Neural cell (in vitro differentiated cells): ENCODE data around the gene SOCS2. TPM values are rescaled to one million over a fixed set of nuclear protein-coding genes. Genes with fewer than 3 reads are reported as not detected.
A peak's percentile ranks its signal among the peaks of the same experiment; 100 is the strongest.

Experiments
- H2AFZ ChIP-seq: fragments of 200-600, 300-800 bp; sonication (generic), shearing (Covaris generic); 2 replicates; pipeline ENCODE4 v1.6.0; 2014; ENCODE audit warnings: low read depth, mild to moderate bottlenecking, antibody characterized with exemption, low read length, moderate library complexity
- H3F3A ChIP-seq: fragments of 200-600 bp; shearing (Covaris generic); 2 replicates; pipeline ENCODE4 v1.6.1; 2016; ENCODE audit warnings: mild to moderate bottlenecking, moderate library complexity, mixed read lengths, antibody characterized with exemption, low read length; ENCODE audit not compliant: insufficient read depth, poor library complexity, severe bottlenecking
- H3K27ac ChIP-seq: fragments of 200-600, 300-800 bp; sonication (generic), shearing (Covaris generic); 2 replicates; pipeline ENCODE4 v1.5.1; 2014; ENCODE audit warnings: mild to moderate bottlenecking, low read length, moderate library complexity
- H3K27me3 ChIP-seq: fragments of 300-800, 200-600 bp; sonication (generic), shearing (Covaris generic); 2 replicates; pipeline ENCODE4 v1.6.0; 2014; ENCODE audit warnings: mild to moderate bottlenecking, low read depth, low read length, moderate library complexity; ENCODE audit not compliant: insufficient read depth
- H3K36me3 ChIP-seq: fragments of 300-800, 200-600 bp; sonication (generic), shearing (Covaris generic); 2 replicates; pipeline ENCODE4 v1.5.1; 2014; ENCODE audit warnings: mild to moderate bottlenecking, antibody characterized with exemption, low read length, moderate library complexity; ENCODE audit not compliant: insufficient read depth
- H3K4me2 ChIP-seq: fragments of 300-800, 200-600 bp; sonication (generic), shearing (Covaris generic); 2 replicates; pipeline ENCODE4 v1.6.0; 2014; ENCODE audit warnings: mild to moderate bottlenecking, low read length
- H3K4me3 ChIP-seq: fragments of 300-800, 200-600 bp; sonication (generic), shearing (Covaris generic); 2 replicates; pipeline ENCODE4 v1.5.1; 2014; ENCODE audit warnings: mild to moderate bottlenecking, low read length, moderate library complexity
- H3K79me2 ChIP-seq: fragments of 200-600 bp; shearing (Covaris generic); replicated peaks from 2 replicates; pipeline ENCODE4 v1.6.0; 2014; ENCODE audit warnings: mild to moderate bottlenecking, low read length, moderate library complexity; ENCODE audit not compliant: insufficient read depth
- H3K9ac ChIP-seq: fragments of 300-800, 200-600 bp; sonication (generic), shearing (Covaris generic); 2 replicates; pipeline ENCODE4 v1.6.1; 2016; ENCODE audit warnings: mild to moderate bottlenecking, low read length, mixed read lengths
- H3K9me2 ChIP-seq: fragments of 200-600 bp; shearing (Covaris generic); 2 replicates; pipeline ENCODE4 v1.6.1; 2016; ENCODE audit warnings: mild to moderate bottlenecking, low read length, mixed read lengths; ENCODE audit not compliant: insufficient read depth
- H3K9me3 ChIP-seq: fragments of 200-600, 300-800 bp; sonication (generic), shearing (Covaris generic); 2 replicates; pipeline ENCODE4 v1.6.1; 2016; ENCODE audit warnings: mild to moderate bottlenecking, mixed run types, low read length, moderate library complexity, mixed read lengths
- H4K20me1 ChIP-seq: fragments of 200-600 bp; shearing (Covaris generic); 2 replicates; pipeline ENCODE4 v1.6.1; 2016; ENCODE audit warnings: mild to moderate bottlenecking, mixed run types; ENCODE audit not compliant: insufficient read depth
- EP300 ChIP-seq: fragments of 450-650 bp; conservative IDR thresholded peaks from 2 replicates; pipeline ENCODE4 v1.6.1; 2014; ENCODE audit warnings: antibody characterized with exemption, mild to moderate bottlenecking, moderate library complexity; ENCODE audit not compliant: poor library complexity, severe bottlenecking
- EZH2 ChIP-seq: fragments of 200-600, 300-800 bp; shearing (Covaris generic), sonication (generic); IDR thresholded peaks from 2 replicates; pipeline ENCODE4 v1.6.1; 2014; ENCODE audit warnings: antibody characterized with exemption, low read length, borderline replicate concordance, mild to moderate bottlenecking; ENCODE audit not compliant: insufficient read depth, poor library complexity, severe bottlenecking
- MXI1 ChIP-seq: fragments of 450-650 bp; conservative IDR thresholded peaks from 2 replicates; pipeline ENCODE4 v1.6.1; 2014; ENCODE audit warnings: antibody characterized with exemption, mild to moderate bottlenecking; ENCODE audit not compliant: poor library complexity, severe bottlenecking
- POLR2AphosphoS5 ChIP-seq: IDR thresholded peaks from 2 replicates; pipeline ENCODE4 v1.6.1; 2012
- RAD21 ChIP-seq: fragments of 450-650 bp; conservative IDR thresholded peaks from 2 replicates; pipeline ENCODE4 v1.6.1; 2014; ENCODE audit warnings: antibody characterized with exemption, mild to moderate bottlenecking, moderate library complexity
- SMC3 ChIP-seq: fragments of 450-650 bp; conservative IDR thresholded peaks from 2 replicates; pipeline ENCODE4 v1.6.1; 2014; ENCODE audit warnings: antibody characterized with exemption, mild to moderate bottlenecking, moderate library complexity; ENCODE audit not compliant: poor library complexity
- TAF1 ChIP-seq: IDR thresholded peaks from 2 replicates; pipeline ENCODE4 v1.6.1; 2012; ENCODE audit warnings: low read depth
- polyA plus RNA-seq: library from polyadenylated mRNA; depleted of rRNA; stranded (reverse); fragments of >200 nt; gene quantifications from 2 replicates; pipeline ENCODE4 v1.2.3, GENCODE V29; 2014
- TF ChIP-seq, protein P1 (sequence below): IDR thresholded peaks from 2 replicates; pipeline ENCODE4 v1.6.1; 2012; ENCODE audit warnings: borderline replicate concordance
- TF ChIP-seq, protein P2 (sequence below): fragments of 450-650 bp; IDR thresholded peaks from 2 replicates; pipeline ENCODE4 v1.5.1; 2014; ENCODE audit warnings: antibody characterized with exemption, mild to moderate bottlenecking, moderate library complexity; ENCODE audit not compliant: poor library complexity, severe bottlenecking

SOCS2 gene
- polyA plus RNA-seq, 1 donor from 2014 or later: 119 TPM

DNA sequence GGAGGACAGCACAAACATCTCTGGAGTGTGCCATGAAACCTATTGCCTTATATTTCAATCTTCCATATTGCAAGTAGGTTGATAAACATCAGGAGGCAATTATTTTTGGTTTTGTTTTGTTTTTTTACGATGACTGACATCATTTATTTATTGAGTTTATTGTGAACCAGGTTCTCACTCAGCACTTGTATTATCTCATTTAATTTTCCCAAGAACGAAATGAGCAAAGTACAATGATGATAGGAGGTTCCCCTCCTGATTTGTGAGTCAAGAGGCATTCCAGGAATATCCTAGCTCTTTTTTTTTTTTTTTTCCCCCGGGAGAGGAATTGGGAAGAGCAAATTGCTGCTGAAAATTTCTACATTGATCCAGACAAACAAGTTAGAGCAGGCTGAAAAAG is 4.7 kb downstream of the SOCS2 start:
- H2AFZ ChIP-seq: no peak overlapping the region
- H3K36me3 ChIP-seq: no peaks in the 10 kb centered on the region
- no peak for TF ChIP-seq EP300
- TF ChIP-seq SMC3: no peak
- TF ChIP-seq RAD21: no peak
- no peak for TF ChIP-seq MXI1
- no peak for TF ChIP-seq TAF1
- TF ChIP-seq, protein P1, sequence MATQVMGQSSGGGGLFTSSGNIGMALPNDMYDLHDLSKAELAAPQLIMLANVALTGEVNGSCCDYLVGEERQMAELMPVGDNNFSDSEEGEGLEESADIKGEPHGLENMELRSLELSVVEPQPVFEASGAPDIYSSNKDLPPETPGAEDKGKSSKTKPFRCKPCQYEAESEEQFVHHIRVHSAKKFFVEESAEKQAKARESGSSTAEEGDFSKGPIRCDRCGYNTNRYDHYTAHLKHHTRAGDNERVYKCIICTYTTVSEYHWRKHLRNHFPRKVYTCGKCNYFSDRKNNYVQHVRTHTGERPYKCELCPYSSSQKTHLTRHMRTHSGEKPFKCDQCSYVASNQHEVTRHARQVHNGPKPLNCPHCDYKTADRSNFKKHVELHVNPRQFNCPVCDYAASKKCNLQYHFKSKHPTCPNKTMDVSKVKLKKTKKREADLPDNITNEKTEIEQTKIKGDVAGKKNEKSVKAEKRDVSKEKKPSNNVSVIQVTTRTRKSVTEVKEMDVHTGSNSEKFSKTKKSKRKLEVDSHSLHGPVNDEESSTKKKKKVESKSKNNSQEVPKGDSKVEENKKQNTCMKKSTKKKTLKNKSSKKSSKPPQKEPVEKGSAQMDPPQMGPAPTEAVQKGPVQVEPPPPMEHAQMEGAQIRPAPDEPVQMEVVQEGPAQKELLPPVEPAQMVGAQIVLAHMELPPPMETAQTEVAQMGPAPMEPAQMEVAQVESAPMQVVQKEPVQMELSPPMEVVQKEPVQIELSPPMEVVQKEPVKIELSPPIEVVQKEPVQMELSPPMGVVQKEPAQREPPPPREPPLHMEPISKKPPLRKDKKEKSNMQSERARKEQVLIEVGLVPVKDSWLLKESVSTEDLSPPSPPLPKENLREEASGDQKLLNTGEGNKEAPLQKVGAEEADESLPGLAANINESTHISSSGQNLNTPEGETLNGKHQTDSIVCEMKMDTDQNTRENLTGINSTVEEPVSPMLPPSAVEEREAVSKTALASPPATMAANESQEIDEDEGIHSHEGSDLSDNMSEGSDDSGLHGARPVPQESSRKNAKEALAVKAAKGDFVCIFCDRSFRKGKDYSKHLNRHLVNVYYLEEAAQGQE: no peak
- TF ChIP-seq POLR2AphosphoS5: no peak
- TF ChIP-seq EZH2: no peak

DNA sequence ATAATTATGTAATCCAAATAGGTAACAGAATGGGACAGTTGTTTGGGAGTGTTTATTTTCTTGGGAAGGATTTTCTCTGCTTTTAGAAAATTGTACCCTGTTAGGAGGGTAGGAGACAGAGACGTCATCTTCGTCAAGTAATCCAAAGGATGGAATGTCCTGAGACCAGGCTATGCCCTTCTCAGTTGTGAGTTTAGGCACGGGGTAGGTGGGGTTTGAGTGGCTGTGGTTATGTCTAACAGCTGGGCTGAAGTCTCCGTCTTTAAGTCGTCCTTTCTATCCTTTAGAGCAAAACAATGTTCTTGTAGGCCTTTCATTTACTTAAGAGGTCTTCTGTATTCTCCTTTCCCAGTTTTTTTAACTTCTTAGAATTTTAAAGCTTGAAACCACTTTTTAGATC is 5.7 kb downstream of the SOCS2 start:
- Histone ChIP-seq H3K9ac (no peak overlapping the region), H3K36me3 (no peaks in the 10 kb centered on the region), H3K4me2 (no peak overlapping the region), H3K4me3 (no peak overlapping the region), H3F3A (no peaks in the 10 kb centered on the region), H3K9me3 (no peaks in the 10 kb centered on the region), H3K9me2 (no peaks in the 10 kb centered on the region), H3K27ac (no peak overlapping the region), H4K20me1 (peaks cover 4% of the 10 kb centered on the region), H3K79me2 (peaks cover 25% of the 10 kb centered on the region), H3K27me3 (peaks cover 28% of the 10 kb centered on the region), H2AFZ (no peak overlapping the region)
- TF ChIP-seq EP300 (no peak), TAF1 (no peak), RAD21 (no peak), SMC3 (no peak), EZH2 (no peak), MXI1 (no peak), POLR2AphosphoS5 (no peak)
- TF ChIP-seq, protein P1: no peak
- TF ChIP-seq, protein P2, sequence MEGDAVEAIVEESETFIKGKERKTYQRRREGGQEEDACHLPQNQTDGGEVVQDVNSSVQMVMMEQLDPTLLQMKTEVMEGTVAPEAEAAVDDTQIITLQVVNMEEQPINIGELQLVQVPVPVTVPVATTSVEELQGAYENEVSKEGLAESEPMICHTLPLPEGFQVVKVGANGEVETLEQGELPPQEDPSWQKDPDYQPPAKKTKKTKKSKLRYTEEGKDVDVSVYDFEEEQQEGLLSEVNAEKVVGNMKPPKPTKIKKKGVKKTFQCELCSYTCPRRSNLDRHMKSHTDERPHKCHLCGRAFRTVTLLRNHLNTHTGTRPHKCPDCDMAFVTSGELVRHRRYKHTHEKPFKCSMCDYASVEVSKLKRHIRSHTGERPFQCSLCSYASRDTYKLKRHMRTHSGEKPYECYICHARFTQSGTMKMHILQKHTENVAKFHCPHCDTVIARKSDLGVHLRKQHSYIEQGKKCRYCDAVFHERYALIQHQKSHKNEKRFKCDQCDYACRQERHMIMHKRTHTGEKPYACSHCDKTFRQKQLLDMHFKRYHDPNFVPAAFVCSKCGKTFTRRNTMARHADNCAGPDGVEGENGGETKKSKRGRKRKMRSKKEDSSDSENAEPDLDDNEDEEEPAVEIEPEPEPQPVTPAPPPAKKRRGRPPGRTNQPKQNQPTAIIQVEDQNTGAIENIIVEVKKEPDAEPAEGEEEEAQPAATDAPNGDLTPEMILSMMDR: no peak

More for the DNA sequence above, 4.7 kb downstream of the SOCS2 start:
- no peak overlapping the region for H3K9ac ChIP-seq
- peak overlapping the region; percentile 92 for H3K4me3 ChIP-seq
- no peaks in the 10 kb centered on the region for H3F3A ChIP-seq
- peaks cover 34% of the 10 kb centered on the region for H3K27me3 ChIP-seq
- no peak overlapping the region for H3K4me2 ChIP-seq
- H3K79me2 ChIP-seq: peaks cover 25% of the 10 kb centered on the region
- no peak overlapping the region for H3K27ac ChIP-seq
- H4K20me1 ChIP-seq: peaks cover 4% of the 10 kb centered on the region
- no peaks in the 10 kb centered on the region for H3K9me3 ChIP-seq
- no peaks in the 10 kb centered on the region for H3K9me2 ChIP-seq
